ENCODE results near the gene MAGI1. TPM values are rescaled to one million over a fixed set of nuclear protein-coding genes. Genes with fewer than 3 reads are reported as not detected.

The MAGI1 gene
- polyA plus RNA-seq, 1 of the 3 experiments (the other 2 are of a cell fraction): 10.3 TPM

DNA sequence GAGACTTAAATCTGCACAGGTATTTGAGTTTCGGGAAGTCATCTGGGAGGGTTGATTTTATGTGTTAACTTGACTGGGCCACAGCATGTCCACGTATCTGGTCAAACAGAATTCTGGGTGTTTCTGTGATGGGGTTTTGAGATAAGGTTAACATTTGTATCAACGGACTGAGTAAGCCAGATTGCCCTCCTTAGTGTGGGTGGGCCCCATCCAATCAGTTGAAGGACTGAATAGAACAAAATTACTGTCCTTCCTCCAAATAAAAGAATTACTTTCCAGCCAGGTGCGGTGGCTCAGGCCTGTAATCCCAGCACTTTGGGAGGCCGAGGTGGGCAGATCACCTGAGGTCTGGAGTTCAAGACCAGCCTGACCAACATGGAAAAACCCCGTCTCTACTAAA, 399.3 kb downstream of the MAGI1 start (continued):
- TF ChIP-seq NRF1 (IDR thresholded peaks at IDR 0.05; ENCODE audit: low read depth, low read length) (no peak), EP300 (IDR thresholded peaks at IDR 0.05; ENCODE audit: borderline replicate concordance in 1 of 2, low read depth in 1 of 2, low read length in 1 of 2) (no peak), MEF2A (IDR thresholded peaks at IDR 0.05; ENCODE audit: borderline replicate concordance, low read depth) (no peak), JUND (IDR thresholded peaks at IDR 0.05) (no peak), MXI1 (IDR thresholded peaks at IDR 0.05; ENCODE audit: low read depth, low read length) (no peak), GATA2 (CRISPR knock-in tag; IDR thresholded peaks at IDR 0.05) (no peak)
- TF ChIP-seq, protein P1, sequence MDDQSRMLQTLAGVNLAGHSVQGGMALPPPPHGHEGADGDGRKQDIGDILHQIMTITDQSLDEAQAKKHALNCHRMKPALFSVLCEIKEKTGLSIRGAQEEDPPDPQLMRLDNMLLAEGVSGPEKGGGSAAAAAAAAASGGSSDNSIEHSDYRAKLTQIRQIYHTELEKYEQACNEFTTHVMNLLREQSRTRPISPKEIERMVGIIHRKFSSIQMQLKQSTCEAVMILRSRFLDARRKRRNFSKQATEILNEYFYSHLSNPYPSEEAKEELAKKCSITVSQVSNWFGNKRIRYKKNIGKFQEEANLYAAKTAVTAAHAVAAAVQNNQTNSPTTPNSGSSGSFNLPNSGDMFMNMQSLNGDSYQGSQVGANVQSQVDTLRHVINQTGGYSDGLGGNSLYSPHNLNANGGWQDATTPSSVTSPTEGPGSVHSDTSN (IDR thresholded peaks at IDR 0.05): no peak

DNA sequence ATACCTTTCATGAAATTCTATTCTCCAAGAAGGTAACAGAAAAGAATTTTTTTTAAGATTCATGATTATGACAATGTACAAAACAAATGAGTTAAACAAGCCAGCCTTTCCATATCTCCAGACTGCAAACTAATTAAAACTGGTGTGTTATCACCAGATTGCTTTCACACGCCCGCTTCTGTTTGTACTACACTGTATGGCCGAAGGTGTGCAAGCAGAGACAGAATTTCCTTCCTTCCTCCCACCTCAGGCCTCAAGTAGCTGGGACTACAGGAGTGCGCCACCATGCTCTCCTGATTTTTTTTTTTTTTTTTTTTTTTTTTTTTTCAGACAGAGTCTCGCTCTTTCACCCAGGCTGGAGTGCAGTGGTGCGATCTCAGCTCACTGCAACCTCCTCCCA, 400.4 kb downstream of the MAGI1 start:
- 94% methylated on average over 6 of the region's 6 CpGs for WGBS (ENCODE audit: low lambda C conversion rate)
- H3K9ac ChIP-seq: no peak overlapping the region
- POLR2A ChIA-PET: no interaction called here
- peaks cover 16% of the 10 kb centered on the region; the same call in 1 of the 2 replicates for H3K79me2 ChIP-seq (ENCODE audit: insufficient read depth)
- DNase-seq: no peak
- no peak overlapping the region for H3K27ac ChIP-seq (ENCODE audit: low read depth in 2 of 2, low read length in 1 of 2)
- no peaks in the 10 kb centered on the region for H3K9me2 ChIP-seq
- H2AFZ ChIP-seq (ENCODE audit: low read depth): no peak overlapping the region
- H4K20me1 ChIP-seq (ENCODE audit: insufficient read depth): no peaks in the 10 kb centered on the region
- H3K27me3 ChIP-seq (ENCODE audit: insufficient read depth): no peaks in the 10 kb centered on the region
- CTCF ChIA-PET: interaction anchor here (0.7 kb wide), 1 partner anchor 40 kb away, joined by 3 read pairs; no protein-coding TSS in a partner anchor
- H3F3A ChIP-seq (replicated peaks; ENCODE audit: insufficient read depth): no peaks in the 10 kb centered on the region
- H3K9me3 ChIP-seq: no peaks in the 10 kb centered on the region
- no peak for TF ChIP-seq NFIC (IDR thresholded peaks at IDR 0.05; ENCODE audit: borderline replicate concordance)
- TF ChIP-seq, protein P2, sequence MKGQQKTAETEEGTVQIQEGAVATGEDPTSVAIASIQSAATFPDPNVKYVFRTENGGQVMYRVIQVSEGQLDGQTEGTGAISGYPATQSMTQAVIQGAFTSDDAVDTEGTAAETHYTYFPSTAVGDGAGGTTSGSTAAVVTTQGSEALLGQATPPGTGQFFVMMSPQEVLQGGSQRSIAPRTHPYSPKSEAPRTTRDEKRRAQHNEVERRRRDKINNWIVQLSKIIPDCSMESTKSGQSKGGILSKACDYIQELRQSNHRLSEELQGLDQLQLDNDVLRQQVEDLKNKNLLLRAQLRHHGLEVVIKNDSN (IDR thresholded peaks at IDR 0.05; ENCODE audit: borderline replicate concordance, low read depth): no peak
- TF ChIP-seq POLR2AphosphoS5 (IDR thresholded peaks at IDR 0.05; ENCODE audit: low read depth, low read length): no peak
- no peak for TF ChIP-seq CHD2 (IDR thresholded peaks at IDR 0.05; ENCODE audit: low read length, partially characterized antibody)
- no peak for TF ChIP-seq GATA2 (CRISPR knock-in tag; IDR thresholded peaks at IDR 0.05)
- TF ChIP-seq, protein P3, sequence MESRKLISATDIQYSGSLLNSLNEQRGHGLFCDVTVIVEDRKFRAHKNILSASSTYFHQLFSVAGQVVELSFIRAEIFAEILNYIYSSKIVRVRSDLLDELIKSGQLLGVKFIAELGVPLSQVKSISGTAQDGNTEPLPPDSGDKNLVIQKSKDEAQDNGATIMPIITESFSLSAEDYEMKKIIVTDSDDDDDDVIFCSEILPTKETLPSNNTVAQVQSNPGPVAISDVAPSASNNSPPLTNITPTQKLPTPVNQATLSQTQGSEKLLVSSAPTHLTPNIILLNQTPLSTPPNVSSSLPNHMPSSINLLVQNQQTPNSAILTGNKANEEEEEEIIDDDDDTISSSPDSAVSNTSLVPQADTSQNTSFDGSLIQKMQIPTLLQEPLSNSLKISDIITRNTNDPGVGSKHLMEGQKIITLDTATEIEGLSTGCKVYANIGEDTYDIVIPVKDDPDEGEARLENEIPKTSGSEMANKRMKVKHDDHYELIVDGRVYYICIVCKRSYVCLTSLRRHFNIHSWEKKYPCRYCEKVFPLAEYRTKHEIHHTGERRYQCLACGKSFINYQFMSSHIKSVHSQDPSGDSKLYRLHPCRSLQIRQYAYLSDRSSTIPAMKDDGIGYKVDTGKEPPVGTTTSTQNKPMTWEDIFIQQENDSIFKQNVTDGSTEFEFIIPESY (IDR thresholded peaks at IDR 0.05; ENCODE audit: borderline replicate concordance, low read depth): no peak
- TF ChIP-seq, protein P4, sequence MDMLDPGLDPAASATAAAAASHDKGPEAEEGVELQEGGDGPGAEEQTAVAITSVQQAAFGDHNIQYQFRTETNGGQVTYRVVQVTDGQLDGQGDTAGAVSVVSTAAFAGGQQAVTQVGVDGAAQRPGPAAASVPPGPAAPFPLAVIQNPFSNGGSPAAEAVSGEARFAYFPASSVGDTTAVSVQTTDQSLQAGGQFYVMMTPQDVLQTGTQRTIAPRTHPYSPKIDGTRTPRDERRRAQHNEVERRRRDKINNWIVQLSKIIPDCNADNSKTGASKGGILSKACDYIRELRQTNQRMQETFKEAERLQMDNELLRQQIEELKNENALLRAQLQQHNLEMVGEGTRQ (IDR thresholded peaks at IDR 0.05; ENCODE audit: borderline replicate concordance, low read depth, low read length): no peak
- TF ChIP-seq, protein P1 (IDR thresholded peaks at IDR 0.05): no peak
- no peak for TF ChIP-seq NRF1 (IDR thresholded peaks at IDR 0.05; ENCODE audit: low read depth, low read length)
- TF ChIP-seq, protein P5, sequence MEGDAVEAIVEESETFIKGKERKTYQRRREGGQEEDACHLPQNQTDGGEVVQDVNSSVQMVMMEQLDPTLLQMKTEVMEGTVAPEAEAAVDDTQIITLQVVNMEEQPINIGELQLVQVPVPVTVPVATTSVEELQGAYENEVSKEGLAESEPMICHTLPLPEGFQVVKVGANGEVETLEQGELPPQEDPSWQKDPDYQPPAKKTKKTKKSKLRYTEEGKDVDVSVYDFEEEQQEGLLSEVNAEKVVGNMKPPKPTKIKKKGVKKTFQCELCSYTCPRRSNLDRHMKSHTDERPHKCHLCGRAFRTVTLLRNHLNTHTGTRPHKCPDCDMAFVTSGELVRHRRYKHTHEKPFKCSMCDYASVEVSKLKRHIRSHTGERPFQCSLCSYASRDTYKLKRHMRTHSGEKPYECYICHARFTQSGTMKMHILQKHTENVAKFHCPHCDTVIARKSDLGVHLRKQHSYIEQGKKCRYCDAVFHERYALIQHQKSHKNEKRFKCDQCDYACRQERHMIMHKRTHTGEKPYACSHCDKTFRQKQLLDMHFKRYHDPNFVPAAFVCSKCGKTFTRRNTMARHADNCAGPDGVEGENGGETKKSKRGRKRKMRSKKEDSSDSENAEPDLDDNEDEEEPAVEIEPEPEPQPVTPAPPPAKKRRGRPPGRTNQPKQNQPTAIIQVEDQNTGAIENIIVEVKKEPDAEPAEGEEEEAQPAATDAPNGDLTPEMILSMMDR (IDR thresholded peaks at IDR 0.05): no peak
- TF ChIP-seq MXI1 (IDR thresholded peaks at IDR 0.05; ENCODE audit: low read depth, low read length): no peak
- no peak for TF ChIP-seq EZH2phosphoT487 (IDR thresholded peaks at IDR 0.05; ENCODE audit: borderline replicate concordance, low read depth)
- no peak for TF ChIP-seq SMC3 (IDR thresholded peaks at IDR 0.05; ENCODE audit: low read depth, low read length)
- no peaks in the 10 kb centered on the region for H3K36me3 ChIP-seq (replicated peaks in 1 of 2; ENCODE audit: control insufficient read depth in 1 of 2, insufficient read depth in 2 of 2, low read length in 1 of 2)
- H3K4me2 ChIP-seq: no peak overlapping the region
- peaks cover 0 to 4% of the 10 kb centered on the region in 2 experiments; a peak in 2 of 4 replicates for H3K4me1 ChIP-seq (ENCODE audit: control insufficient read depth in 1 of 2, insufficient read depth in 2 of 2, low read depth in 1 of 2, low read length in 1 of 2)
- no peak overlapping the region for H3K4me3 ChIP-seq (ENCODE audit: low read depth in 2 of 2, low read length in 1 of 2)

All from SK-N-SH (cell line).